HG02798 (cell line): ENCODE results near the gene SELENON.

Experiments
- ATAC-seq: cut with Tn5 transposase; IDR thresholded peaks from one replicate; pipeline ENCODE4 v1.9.1; 2021; ENCODE audit warnings: mild to moderate bottlenecking; ENCODE audit not compliant: unreplicated experiment, poor library complexity

SELENON gene

GRCh38 chr1:25799935-25800702 is at the start of gene SELENON:
Gene SELENON (plus strand): TSS chr1:25800193. CDS start chr1:25800231, 38 bp downstream.
- no peak for ATAC-seq

- no peak for ATAC-seq
These were observed 48.9 kb upstream of the SELENON start for GRCh38 chr1:25750923-25751605.

GRCh38 chr1:25754470-25755181 is 45.4 kb upstream of the SELENON start:
- no peak for ATAC-seq

GRCh38 chr1:25755475-25756125 is 44.4 kb upstream of the SELENON start:
- ATAC-seq, result no peak

- no peak for ATAC-seq
These were observed 43.8 kb upstream of the SELENON start for GRCh38 chr1:25756215-25756614.

- no peak for ATAC-seq
These were observed 42.7 kb upstream of the SELENON start for GRCh38 chr1:25757151-25757845.

GRCh38 chr1:25757846-25758185 is 42.2 kb upstream of the SELENON start:
- ATAC-seq, result no peak

- ATAC-seq, result no peak
These were observed 41.4 kb upstream of the SELENON start for GRCh38 chr1:25758466-25759070.

- no peak for ATAC-seq
These were observed 39.8 kb upstream of the SELENON start for GRCh38 chr1:25760122-25760719.

GRCh38 chr1:25760871-25761270 is 39.1 kb upstream of the SELENON start:
- ATAC-seq, result no peak

- ATAC-seq, result no peak
These were observed 36.5 kb upstream of the SELENON start for GRCh38 chr1:25763493-25763892.

- no peak for ATAC-seq
These were observed 34.7 kb upstream of the SELENON start for GRCh38 chr1:25765136-25765922.

- ATAC-seq, result no peak
These were observed 33.9 kb upstream of the SELENON start for GRCh38 chr1:25765923-25766589.

GRCh38 chr1:25766721-25767436 is 33.1 kb upstream of the SELENON start:
- no peak for ATAC-seq

GRCh38 chr1:25767437-25767770 is 32.6 kb upstream of the SELENON start:
- ATAC-seq, result no peak

GRCh38 chr1:25768999-25769398 is 31.0 kb upstream of the SELENON start:
- ATAC-seq, result no peak

GRCh38 chr1:25769625-25770383 is 30.2 kb upstream of the SELENON start:
- no peak for ATAC-seq
